ENCODE data around the gene TMEM151A. TPM values are rescaled to one million over a fixed set of nuclear protein-coding genes. Genes with fewer than 3 reads are reported as not detected.

Gene TMEM151A
- total RNA-seq, 1 donor from 2014 or later = 19.2 TPM

GRCh38 chr11:66311470-66311964 is 19.8 kb downstream of the TMEM151A start:
- H3K9me3 Mint-ChIP-seq (ENCODE audit: unreplicated experiment) = peaks cover 11% of the 10 kb centered on the region
- peaks cover 17% of the 10 kb centered on the region for H3K27me3 Mint-ChIP-seq (ENCODE audit: unreplicated experiment)
- H3K4me1 Mint-ChIP-seq (ENCODE audit: low read depth, unreplicated experiment) = peaks cover 39% of the 10 kb centered on the region
- DNase-seq = peak; percentile 60
- no peaks in the 10 kb centered on the region for H3K36me3 Mint-ChIP-seq (ENCODE audit: unreplicated experiment)
- peak overlapping the region; percentile 98 for H3K27ac Mint-ChIP-seq (ENCODE audit: unreplicated experiment)
- TF ChIP-seq, protein P1, sequence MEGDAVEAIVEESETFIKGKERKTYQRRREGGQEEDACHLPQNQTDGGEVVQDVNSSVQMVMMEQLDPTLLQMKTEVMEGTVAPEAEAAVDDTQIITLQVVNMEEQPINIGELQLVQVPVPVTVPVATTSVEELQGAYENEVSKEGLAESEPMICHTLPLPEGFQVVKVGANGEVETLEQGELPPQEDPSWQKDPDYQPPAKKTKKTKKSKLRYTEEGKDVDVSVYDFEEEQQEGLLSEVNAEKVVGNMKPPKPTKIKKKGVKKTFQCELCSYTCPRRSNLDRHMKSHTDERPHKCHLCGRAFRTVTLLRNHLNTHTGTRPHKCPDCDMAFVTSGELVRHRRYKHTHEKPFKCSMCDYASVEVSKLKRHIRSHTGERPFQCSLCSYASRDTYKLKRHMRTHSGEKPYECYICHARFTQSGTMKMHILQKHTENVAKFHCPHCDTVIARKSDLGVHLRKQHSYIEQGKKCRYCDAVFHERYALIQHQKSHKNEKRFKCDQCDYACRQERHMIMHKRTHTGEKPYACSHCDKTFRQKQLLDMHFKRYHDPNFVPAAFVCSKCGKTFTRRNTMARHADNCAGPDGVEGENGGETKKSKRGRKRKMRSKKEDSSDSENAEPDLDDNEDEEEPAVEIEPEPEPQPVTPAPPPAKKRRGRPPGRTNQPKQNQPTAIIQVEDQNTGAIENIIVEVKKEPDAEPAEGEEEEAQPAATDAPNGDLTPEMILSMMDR (IDR thresholded peaks at IDR 0.05; ENCODE audit: partially characterized antibody, unreplicated experiment) = peak; percentile 46
- H3K4me3 Mint-ChIP-seq (ENCODE audit: unreplicated experiment) = peak overlapping the region; percentile 94

DNA sequence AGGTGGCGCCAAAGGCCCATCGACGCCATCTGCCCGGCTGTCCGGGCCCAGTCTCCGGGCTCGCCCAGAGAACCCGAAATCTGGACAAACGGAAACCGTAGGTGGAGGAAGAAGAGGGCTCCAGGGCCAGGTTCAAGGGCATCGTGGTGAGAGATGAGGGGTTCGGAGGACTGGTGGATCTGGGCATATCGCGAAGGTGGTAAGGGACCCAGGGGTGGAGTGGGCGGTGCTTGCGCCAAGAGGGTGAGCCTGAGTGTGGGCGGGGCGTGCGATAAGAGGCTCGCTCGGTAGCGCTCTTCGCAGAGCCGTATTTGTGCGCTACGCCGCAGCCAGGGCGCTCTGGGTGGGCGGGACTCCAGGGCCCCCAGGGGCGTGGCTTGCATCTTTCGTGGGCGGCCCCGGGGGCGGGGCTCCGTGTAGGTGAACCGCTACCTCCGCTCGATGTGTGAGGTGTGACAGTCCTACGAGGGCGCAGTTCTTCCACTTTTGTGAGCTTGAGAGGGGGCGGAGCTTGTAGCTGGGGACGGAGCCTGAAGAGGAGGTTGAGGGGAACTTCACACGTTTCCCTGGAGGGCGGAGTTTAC is 20.4 kb downstream of the TMEM151A start:
- TF ChIP-seq, protein P1 (IDR thresholded peaks at IDR 0.05; ENCODE audit: partially characterized antibody, unreplicated experiment) = no peak
- Mint-ChIP-seq H3K27ac (ENCODE audit: unreplicated experiment) (peak overlapping the region; percentile 98), H3K27me3 (ENCODE audit: unreplicated experiment) (peaks cover 17% of the 10 kb centered on the region), H3K4me1 (ENCODE audit: low read depth, unreplicated experiment) (peaks cover 39% of the 10 kb centered on the region), H3K4me3 (ENCODE audit: unreplicated experiment) (peak overlapping the region; percentile 94), H3K36me3 (ENCODE audit: unreplicated experiment) (no peaks in the 10 kb centered on the region), H3K9me3 (ENCODE audit: unreplicated experiment) (peaks cover 11% of the 10 kb centered on the region)
- peak; percentile 86 for DNase-seq

GRCh38 chr11:66312549-66313320 is 21.0 kb downstream of the TMEM151A start:
- Mint-ChIP-seq H3K4me1 (ENCODE audit: low read depth, unreplicated experiment) (peaks cover 44% of the 10 kb centered on the region), H3K27ac (ENCODE audit: unreplicated experiment) (peak overlapping the region; percentile 98), H3K9me3 (ENCODE audit: unreplicated experiment) (peaks cover 15% of the 10 kb centered on the region), H3K4me3 (ENCODE audit: unreplicated experiment) (peak overlapping the region; percentile 94), H3K27me3 (ENCODE audit: unreplicated experiment) (peaks cover 20% of the 10 kb centered on the region), H3K36me3 (ENCODE audit: unreplicated experiment) (no peaks in the 10 kb centered on the region)
- TF ChIP-seq, protein P1 (IDR thresholded peaks at IDR 0.05; ENCODE audit: partially characterized antibody, unreplicated experiment) = no peak
- DNase-seq = peak; percentile 100

GRCh38 chr11:66313321-66314185 is 21.9 kb downstream of the TMEM151A start:
- Mint-ChIP-seq H3K27ac (ENCODE audit: unreplicated experiment) (peak overlapping the region; percentile 97), H3K9me3 (ENCODE audit: unreplicated experiment) (peaks cover 19% of the 10 kb centered on the region), H3K27me3 (ENCODE audit: unreplicated experiment) (peaks cover 23% of the 10 kb centered on the region), H3K4me3 (ENCODE audit: unreplicated experiment) (peak overlapping the region; percentile 94), H3K4me1 (ENCODE audit: low read depth, unreplicated experiment) (peaks cover 52% of the 10 kb centered on the region), H3K36me3 (ENCODE audit: unreplicated experiment) (no peaks in the 10 kb centered on the region)
- TF ChIP-seq, protein P1 (IDR thresholded peaks at IDR 0.05; ENCODE audit: partially characterized antibody, unreplicated experiment) = peak; percentile 19
- no peak for DNase-seq

All from glutamatergic neuron (in vitro differentiated cells).